GM12878 (cell line): ENCODE measurements around the gene YBX2. TPM values are rescaled to one million over a fixed set of nuclear protein-coding genes. Genes with fewer than 3 reads are reported as not detected.

Experiments
- ATAC-seq: fragments of 200-7000 bp; cut with Tn5 transposase; 3 replicates; pipeline ENCODE4 v1.9.1; 2020; ENCODE audit warnings: mild to moderate bottlenecking, moderate library complexity
- BruUV-seq: library from RNA; stranded (reverse); fragments of 400-500 nt; replicated peaks from 2 replicates; lab custom pipeline; 2021; lab: Mats Ljungman, UMichigan
- CTCF ChIA-PET: fragments of 300-600 bp; sonication (Branson Sonifier 250); formaldehyde crosslinking; extraction: SDS; loops from one replicate; lab custom pipeline; 2021; ENCODE audit warnings: inconsistent platforms; lab: Yijun Ruan, JAX
- POLR2A ChIA-PET: fragments of 350-600 bp; formaldehyde crosslinking; extraction: SDS; loops from one replicate; lab custom pipeline; 2021; ENCODE audit warnings: inconsistent platforms; lab: Charles Lee
- RAD21 ChIA-PET: fragments of 300-600 bp; sonication (Branson Sonifier 250); formaldehyde crosslinking; loops from one replicate; lab custom pipeline; 2023; ENCODE audit warnings: antibody characterized with exemption; ENCODE audit not compliant: unreplicated experiment; lab: Charles Lee
- SMC1A ChIA-PET: fragments of 300-600 bp; sonication (Branson Sonifier 250); formaldehyde crosslinking; loops from one replicate; lab custom pipeline; 2023; ENCODE audit not compliant: unreplicated experiment, uncharacterized antibody; lab: Charles Lee
- DNase-seq: peaks from one replicate; pipeline ENCODE4 v3.0.0-alpha.2; 2011; ENCODE audit warnings: low read depth, low spot score
- FAIRE-seq: peaks from 3 replicates; lab custom pipeline; 2011; peaks lifted over from hg19 to GRCh38; lab: Jason Lieb, UNC
- H2AFZ ChIP-seq: 2 replicates; pipeline ENCODE4 v1.6.0; 2011; ENCODE audit warnings: low read depth, low read length, control low read depth; ENCODE audit not compliant: control insufficient read depth
- H3K27ac ChIP-seq: 2 replicates; pipeline ENCODE4 v1.5.1; 2011; ENCODE audit warnings: control low read depth; ENCODE audit not compliant: control insufficient read depth, insufficient read depth
- H3K27me3 ChIP-seq, 2 experiments: replicated peaks in 1 of 2; 2 replicates each; pipeline versions ENCODE4 v1.6.0 to v1.6.1; 2011; ENCODE audit warnings: low read length in 1 of 2; ENCODE audit not compliant: control insufficient read depth in 2 of 2, insufficient read depth in 2 of 2
- H3K36me3 ChIP-seq, 2 experiments: 2 replicates each; pipeline ENCODE4 v1.5.1; 2011; ENCODE audit warnings: low read length in 1 of 2; ENCODE audit not compliant: control insufficient read depth in 2 of 2, insufficient read depth in 2 of 2
- H3K4me1 ChIP-seq: 2 replicates; pipeline ENCODE4 v1.6.1; 2011; ENCODE audit warnings: mild to moderate bottlenecking, low read length, moderate library complexity, mixed read lengths; ENCODE audit not compliant: control insufficient read depth, insufficient read depth
- H3K4me2 ChIP-seq: 2 replicates; pipeline ENCODE4 v1.6.0; 2011; ENCODE audit warnings: control low read depth; ENCODE audit not compliant: control insufficient read depth, insufficient read depth
- H3K4me3 ChIP-seq: fragments of 200-600 bp; sonication (generic); 2 replicates; pipeline ENCODE4 v1.5.1; 2016
- H3K79me2 ChIP-seq: 2 replicates; pipeline ENCODE4 v1.6.0; 2011; ENCODE audit warnings: low read length; ENCODE audit not compliant: control insufficient read depth, insufficient read depth
- H3K9ac ChIP-seq: 2 replicates; pipeline ENCODE4 v1.8.0; 2011; ENCODE audit warnings: low read length, control low read depth, mixed read lengths; ENCODE audit not compliant: control insufficient read depth, insufficient read depth
- H3K9me3 ChIP-seq: replicated peaks from 3 replicates; pipeline ENCODE4 v1.5.1; 2011; ENCODE audit warnings: mild to moderate bottlenecking, low read length; ENCODE audit not compliant: control insufficient read depth, insufficient read depth
- H4K20me1 ChIP-seq: 2 replicates; pipeline ENCODE4 v1.6.0; 2011; ENCODE audit not compliant: control insufficient read depth, insufficient read depth
- CHD1 ChIP-seq: IDR thresholded peaks from 2 replicates; pipeline ENCODE4 v1.6.1; 2012; ENCODE audit warnings: low read depth, low read length, improper control_type of control experiment
- CREM ChIP-seq: IDR thresholded peaks from 2 replicates; pipeline ENCODE4 v1.6.1; 2014; ENCODE audit warnings: antibody characterized with exemption, low read depth
- FOXK2 ChIP-seq: fragments of 450-650 bp; IDR thresholded peaks from 2 replicates; pipeline ENCODE4 v1.6.1; 2017; ENCODE audit warnings: mild to moderate bottlenecking, moderate library complexity
- IRF4 ChIP-seq: IDR thresholded peaks from 2 replicates; pipeline ENCODE4 v1.6.1; 2011; ENCODE audit warnings: low read depth, low read length
- NFYA ChIP-seq: IDR thresholded peaks from 2 replicates; pipeline ENCODE4 v1.6.1; 2011; ENCODE audit warnings: low read depth, mild to moderate bottlenecking, low read length, improper control_type of control experiment, borderline replicate concordance
- WGBS: methylation state at CpG from one replicate; pipeline ENCODE4 v1.1.6; 2016; ENCODE audit warnings: low lambda C conversion rate; ENCODE audit not compliant: insufficient replicate concordance, insufficient coverage; ENCODE audit errors: missing lambda C conversion rate; 5-methylcytosine and 5-hydroxymethylcytosine counted together
- in situ Hi-C: fragments of 300-500 bp; cut with MboI; formaldehyde crosslinking; loops from 9 replicates; pipeline ENCODE4 v1.14.3; 2018; ENCODE audit warnings: mixed read lengths
- intact Hi-C: fragments of 100-400 bp; cut with micrococcal nuclease; formaldehyde crosslinking; loops from one replicate; pipeline ENCODE4 v1.14.2; 2022; ENCODE audit not compliant: unreplicated experiment
- polyA plus RNA-seq, 11 experiments: library from polyadenylated mRNA; depleted of rRNA in 4 of 11; unstranded in 6 of 11; stranded (reverse) in 5 of 11; fragments of >200 nt; fragmentation: Nextera tagmentation in 4 of 11; fragmentation: Illumina TruSeq in 1 of 11; extraction: Ambion mirVana in 4 of 11; extraction: Trizol in 1 of 11; gene quantifications; 1 replicate in 1 of 11; 2 replicates in 10 of 11; pipeline versions ENCODE4 v1.2.1 to v1.2.3, GENCODE V29; 2011 to 2016; ENCODE audit warnings: inconsistent platforms in 2 of 11, missing spikeins in 2 of 11, low read depth in 1 of 11
- total RNA-seq, 4 experiments: library from RNA; depleted of rRNA in 3 of 4; stranded (reverse); fragments of >200 nt in 3 of 4; fragmentation: Illumina TruSeq in 1 of 4; extraction: Trizol in 1 of 4; gene quantifications; 2 replicates each; pipeline versions ENCODE4 v1.2.1 to v1.2.3, GENCODE V29; 2013 to 2021

The YBX2 gene
- total and polyA plus RNA-seq, 10 of the 15 experiments (the other 5 are each of a cell fraction or from before 2014, with no cell fraction given): not detected

DNA sequence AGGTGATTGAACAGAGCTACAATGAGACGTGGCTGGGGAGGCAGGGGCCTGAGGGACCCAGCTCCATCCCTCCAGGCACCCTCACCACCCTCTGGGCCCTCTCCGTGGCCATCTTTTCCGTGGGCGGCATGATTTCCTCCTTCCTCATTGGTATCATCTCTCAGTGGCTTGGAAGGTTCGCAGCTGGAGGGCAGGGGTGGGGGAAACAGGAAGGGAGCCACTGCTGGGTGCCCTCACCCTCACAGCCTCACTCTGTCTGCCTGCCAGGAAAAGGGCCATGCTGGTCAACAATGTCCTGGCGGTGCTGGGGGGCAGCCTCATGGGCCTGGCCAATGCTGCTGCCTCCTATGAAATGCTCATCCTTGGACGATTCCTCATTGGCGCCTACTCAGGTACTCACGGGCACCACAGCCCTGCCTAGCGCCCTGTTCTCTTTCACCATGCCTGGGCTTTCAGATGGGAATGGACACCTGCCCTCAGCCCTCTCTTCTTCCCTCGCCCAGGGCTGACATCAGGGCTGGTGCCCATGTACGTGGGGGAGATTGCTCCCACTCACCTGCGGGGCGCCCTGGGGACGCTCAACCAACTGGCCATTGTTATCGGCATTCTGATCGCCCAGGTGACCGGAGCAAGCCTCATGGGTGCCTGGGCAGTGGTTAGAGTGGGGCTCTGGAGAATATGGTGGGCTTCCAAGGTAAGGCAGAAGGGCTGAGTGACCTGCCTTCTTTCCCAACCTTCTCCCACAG lies 10.8 kb downstream of the YBX2 start:
- FAIRE-seq: no peak
- Histone ChIP-seq H3K4me3 (no peak overlapping the region), H3K4me1 (peaks cover 8% of the 10 kb centered on the region), H3K9me3 (no peaks in the 10 kb centered on the region), H3K4me2 (no peak overlapping the region), H4K20me1 (no peaks in the 10 kb centered on the region; the same call in none of the 2 replicates), H3K27ac (no peak overlapping the region), H3K36me3 (no peaks in the 10 kb centered on the region), H3K79me2 (no peaks in the 10 kb centered on the region), H3K27me3 (peaks cover 0 to 1% of the 10 kb centered on the region in 2 experiments; a peak in 2 of 4 replicates), H2AFZ (no peak overlapping the region), H3K9ac (no peak overlapping the region)
- BruUV-seq: no TSS peak
- no peak for ATAC-seq
- ChIA-PET SMC1A (interaction anchor here (1.7 kb wide), 1 partner anchor 13 kb away, joined by 10 read pairs; no protein-coding TSS in a partner anchor), CTCF (interaction anchor here (0.9 to 10.3 kb wide), 3 partner anchors 14 to 238 kb away, joined by 3 to 102 read pairs (median 6); no protein-coding TSS in a partner anchor), POLR2A (interaction anchor here (1.0 kb wide), 1 partner anchor 63 kb away, joined by 3 read pairs; no protein-coding TSS in a partner anchor), RAD21 (no interaction called here)
- in situ Hi-C loops: no loop called here
- DNase-seq: no peak
- TF ChIP-seq CREM (no peak), NFYA (no peak), IRF4 (no peak), FOXK2 (no peak), CHD1 (no peak)
- WGBS: 47% methylated on average over 18 of the region's 18 CpGs
- intact Hi-C loops: no loop called here
